ENCODE data around the gene PANK2.
A peak's percentile ranks its signal among the peaks of the same experiment; 100 is the strongest.

Gene PANK2

GRCh38 chr20:3887876-3888620, 1.1 kb upstream of the PANK2 start:
- peak overlapping the region; percentile 87 for H3K27ac ChIP-seq (ENCODE audit: poor library complexity, severe bottlenecking)
- no peaks in the 10 kb centered on the region for H3K9me3 ChIP-seq (ENCODE audit: severe bottlenecking)
- DNase-seq (ENCODE audit: low spot score) (no peak), ATAC-seq (ENCODE audit: low read depth) (no peak)
- H3K4me1 ChIP-seq (ENCODE audit: insufficient read depth, poor library complexity, severe bottlenecking) = peaks cover 21% of the 10 kb centered on the region
- TF ChIP-seq, protein P1, sequence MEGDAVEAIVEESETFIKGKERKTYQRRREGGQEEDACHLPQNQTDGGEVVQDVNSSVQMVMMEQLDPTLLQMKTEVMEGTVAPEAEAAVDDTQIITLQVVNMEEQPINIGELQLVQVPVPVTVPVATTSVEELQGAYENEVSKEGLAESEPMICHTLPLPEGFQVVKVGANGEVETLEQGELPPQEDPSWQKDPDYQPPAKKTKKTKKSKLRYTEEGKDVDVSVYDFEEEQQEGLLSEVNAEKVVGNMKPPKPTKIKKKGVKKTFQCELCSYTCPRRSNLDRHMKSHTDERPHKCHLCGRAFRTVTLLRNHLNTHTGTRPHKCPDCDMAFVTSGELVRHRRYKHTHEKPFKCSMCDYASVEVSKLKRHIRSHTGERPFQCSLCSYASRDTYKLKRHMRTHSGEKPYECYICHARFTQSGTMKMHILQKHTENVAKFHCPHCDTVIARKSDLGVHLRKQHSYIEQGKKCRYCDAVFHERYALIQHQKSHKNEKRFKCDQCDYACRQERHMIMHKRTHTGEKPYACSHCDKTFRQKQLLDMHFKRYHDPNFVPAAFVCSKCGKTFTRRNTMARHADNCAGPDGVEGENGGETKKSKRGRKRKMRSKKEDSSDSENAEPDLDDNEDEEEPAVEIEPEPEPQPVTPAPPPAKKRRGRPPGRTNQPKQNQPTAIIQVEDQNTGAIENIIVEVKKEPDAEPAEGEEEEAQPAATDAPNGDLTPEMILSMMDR (IDR thresholded peaks at IDR 0.05; ENCODE audit: poor library complexity, severe bottlenecking) = no peak
- H3K27me3 ChIP-seq (ENCODE audit: insufficient read depth, poor library complexity, severe bottlenecking) = no peaks in the 10 kb centered on the region
- H3K36me3 ChIP-seq (ENCODE audit: low read depth) = peaks cover 35% of the 10 kb centered on the region
- H3K4me3 ChIP-seq (ENCODE audit: severe bottlenecking) = peak overlapping the region; percentile 86

DNA sequence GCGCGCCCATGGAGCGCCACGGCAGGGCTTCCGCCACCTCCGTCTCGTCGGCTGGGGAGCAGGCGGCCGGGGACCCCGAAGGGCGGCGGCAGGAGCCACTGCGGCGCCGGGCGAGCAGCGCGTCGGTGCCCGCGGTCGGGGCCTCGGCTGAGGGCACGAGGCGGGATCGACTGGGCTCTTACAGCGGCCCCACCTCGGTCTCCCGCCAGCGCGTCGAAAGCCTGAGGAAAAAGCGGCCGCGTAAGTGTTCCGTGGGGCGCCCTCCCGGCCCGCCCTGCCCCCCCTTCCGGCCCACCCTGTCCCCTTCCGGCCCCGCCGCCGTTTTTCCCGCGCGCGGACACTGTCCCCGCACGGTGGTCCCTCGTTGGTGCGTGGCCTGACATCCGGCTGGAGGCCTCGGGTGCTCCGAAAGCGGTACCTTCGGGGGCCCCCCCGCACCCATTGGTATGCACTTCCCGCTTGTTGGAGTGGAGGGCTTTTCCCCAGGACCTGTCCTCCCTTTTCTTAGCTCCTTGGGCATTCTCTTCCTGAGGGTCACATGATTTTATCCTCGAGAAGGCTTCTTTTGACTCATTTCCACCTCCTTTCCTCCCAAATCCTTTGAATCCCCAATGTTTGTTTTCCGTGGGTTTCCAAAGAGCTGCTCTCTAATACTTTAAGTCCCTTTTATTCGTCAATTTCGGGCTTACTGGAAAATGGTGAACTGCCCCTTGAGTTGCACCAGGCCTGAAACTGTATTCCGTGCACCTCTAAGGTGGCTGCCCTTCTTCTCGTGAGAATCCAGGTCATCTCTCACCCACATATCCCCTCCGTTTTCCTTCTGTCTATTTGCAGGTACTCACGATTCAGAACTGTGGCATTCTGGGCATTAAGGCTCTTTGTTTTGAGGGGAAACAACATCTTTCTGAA, 556 bp downstream of the PANK2 start:
- peaks cover 45% of the 10 kb centered on the region for H3K36me3 ChIP-seq (ENCODE audit: low read depth)

DNA sequence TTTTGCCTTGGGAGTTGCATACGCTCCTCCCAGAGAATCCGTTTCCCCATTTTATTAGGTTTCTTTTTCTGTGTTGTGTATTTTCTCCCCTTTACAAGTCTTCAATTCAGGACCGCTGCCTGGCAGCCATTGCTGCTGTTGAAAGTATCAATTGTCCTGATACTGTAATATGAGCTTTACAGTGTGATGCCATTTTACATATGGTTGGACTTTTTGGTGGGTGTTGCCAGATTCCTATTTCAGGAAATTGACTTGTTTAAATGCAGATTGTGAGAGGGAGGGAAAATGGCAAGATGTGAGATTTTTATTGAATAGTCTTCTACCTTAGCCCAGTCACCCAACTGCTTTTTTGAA, 1.2 kb downstream of the PANK2 start:
- peaks cover 31% of the 10 kb centered on the region for H3K4me1 ChIP-seq (ENCODE audit: insufficient read depth, poor library complexity, severe bottlenecking)
- no peak for ATAC-seq (ENCODE audit: low read depth)
- TF ChIP-seq, protein P1 (IDR thresholded peaks at IDR 0.05; ENCODE audit: poor library complexity, severe bottlenecking) = no peak
- DNase-seq (ENCODE audit: low spot score) = no peak
- peaks cover 51% of the 10 kb centered on the region for H3K36me3 ChIP-seq (ENCODE audit: low read depth)
- no peaks in the 10 kb centered on the region for H3K9me3 ChIP-seq (ENCODE audit: severe bottlenecking)
- H3K4me3 ChIP-seq (ENCODE audit: severe bottlenecking) = peak overlapping the region; percentile 86
- peak overlapping the region; percentile 87 for H3K27ac ChIP-seq (ENCODE audit: poor library complexity, severe bottlenecking)
- no peaks in the 10 kb centered on the region for H3K27me3 ChIP-seq (ENCODE audit: insufficient read depth, poor library complexity, severe bottlenecking)

More for the DNA sequence above, 556 bp downstream of the PANK2 start:
- TF ChIP-seq, protein P1 (IDR thresholded peaks at IDR 0.05; ENCODE audit: poor library complexity, severe bottlenecking) = no peak
- peak overlapping the region; percentile 87 for H3K27ac ChIP-seq (ENCODE audit: poor library complexity, severe bottlenecking)
- no peaks in the 10 kb centered on the region for H3K9me3 ChIP-seq (ENCODE audit: severe bottlenecking)
- peaks cover 31% of the 10 kb centered on the region for H3K4me1 ChIP-seq (ENCODE audit: insufficient read depth, poor library complexity, severe bottlenecking)
- peak overlapping the region; percentile 86 for H3K4me3 ChIP-seq (ENCODE audit: severe bottlenecking)
- ATAC-seq (ENCODE audit: low read depth) = no peak; the same call in 2 of the 3 replicates
- no peak for DNase-seq (ENCODE audit: low spot score)
- H3K27me3 ChIP-seq (ENCODE audit: insufficient read depth, poor library complexity, severe bottlenecking) = no peaks in the 10 kb centered on the region

- DNase-seq (ENCODE audit: low spot score) (no peak), ATAC-seq (ENCODE audit: low read depth) (no peak)
- H3K27ac ChIP-seq (ENCODE audit: poor library complexity, severe bottlenecking) = peak overlapping the region; percentile 87
- peaks cover 58% of the 10 kb centered on the region for H3K36me3 ChIP-seq (ENCODE audit: low read depth)
- no peaks in the 10 kb centered on the region for H3K27me3 ChIP-seq (ENCODE audit: insufficient read depth, poor library complexity, severe bottlenecking)
- peak overlapping the region; percentile 86 for H3K4me3 ChIP-seq (ENCODE audit: severe bottlenecking)
- peaks cover 36% of the 10 kb centered on the region for H3K4me1 ChIP-seq (ENCODE audit: insufficient read depth, poor library complexity, severe bottlenecking)
- TF ChIP-seq, protein P1 (IDR thresholded peaks at IDR 0.05; ENCODE audit: poor library complexity, severe bottlenecking) = no peak
- H3K9me3 ChIP-seq (ENCODE audit: severe bottlenecking) = no peaks in the 10 kb centered on the region
Observed at GRCh38 chr20:3890999-3891929, 2.1 kb downstream of the PANK2 start.
